Activated T-cell treated with anti-CD3 and anti-CD28 coated beads, Interleukin-2, amount 50 U/mL, for 48 hours (primary cell): ENCODE data around the gene HOOK1.

ENCODE experiments used
- DNase-seq, 2 experiments: peaks; one replicate each; pipeline ENCODE4 v3.0.0-alpha.2; 2020

HOOK1 gene

GRCh38 chr1:59814901-59815825 lies at the start of gene HOOK1:
Gene HOOK1 (plus strand): TSS chr1:59814949. CDS start chr1:59815118, 169 bp downstream.
- peak in 1 of 2 experiments; percentile 35 for DNase-seq

DNA sequence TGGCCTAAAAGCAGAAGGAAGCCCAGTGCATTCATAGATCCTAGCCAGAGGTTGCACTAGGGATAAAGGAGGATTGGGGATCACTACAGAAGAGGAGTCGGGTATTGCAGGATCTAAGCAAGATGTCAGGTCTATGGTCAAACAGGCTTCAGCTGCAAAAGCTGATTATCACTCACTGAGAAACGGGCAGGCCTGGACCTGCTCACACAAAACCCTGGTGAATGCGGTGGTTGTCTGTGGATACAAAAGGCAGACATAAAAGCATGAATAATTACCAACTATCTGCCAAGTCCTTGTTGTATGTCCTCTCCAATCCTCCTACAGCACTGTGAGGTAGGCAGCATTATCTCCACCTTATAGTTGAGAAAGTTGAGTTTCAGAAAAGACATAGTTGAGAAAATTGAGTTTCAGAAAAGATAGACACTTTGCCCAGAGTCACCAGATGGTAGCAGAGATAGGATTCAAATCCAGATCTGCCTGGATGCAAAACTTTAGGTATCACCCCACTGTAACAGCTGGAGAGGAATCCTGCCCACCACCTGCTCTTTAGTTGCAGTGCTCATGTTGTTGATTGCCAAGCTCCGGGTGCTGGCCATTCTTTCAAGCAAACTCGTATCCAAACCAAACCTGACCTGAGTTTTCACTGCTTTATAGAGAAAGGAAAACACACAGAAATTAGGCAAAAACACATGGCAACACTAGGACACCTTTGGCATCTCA lies 49.6 kb upstream of the HOOK1 start:
- DNase-seq, result no peak

DNA sequence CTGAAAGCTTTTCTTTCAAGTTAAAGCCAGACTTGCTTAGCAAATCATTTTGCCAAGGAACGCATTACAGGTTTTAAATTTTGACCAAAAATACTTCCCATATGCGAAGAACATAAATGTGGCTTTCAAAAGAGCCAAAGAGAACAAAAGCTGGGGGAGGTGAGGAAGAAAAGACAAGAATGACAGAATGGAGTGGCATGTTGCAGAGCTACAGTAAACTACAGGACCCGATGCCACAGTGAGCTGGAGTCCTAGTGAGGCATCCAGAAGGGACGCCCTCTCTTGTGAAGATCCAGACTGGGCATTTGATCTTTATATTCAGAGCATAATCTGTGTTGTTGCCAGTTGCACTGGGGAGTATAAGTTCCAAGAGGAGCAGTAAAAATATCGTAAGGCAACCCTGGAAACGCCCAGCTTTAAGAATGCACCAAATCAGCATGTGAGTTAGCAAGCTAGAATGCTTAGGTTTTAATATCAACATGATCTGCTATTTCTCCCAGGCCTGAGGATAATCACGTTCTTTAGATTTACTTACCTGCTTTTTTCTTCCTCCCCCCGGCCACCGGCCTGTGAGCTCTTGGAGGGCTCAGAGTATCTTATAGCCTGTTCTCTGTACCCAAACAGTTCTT lies 48.4 kb upstream of the HOOK1 start:
- no peak for DNase-seq

DNA sequence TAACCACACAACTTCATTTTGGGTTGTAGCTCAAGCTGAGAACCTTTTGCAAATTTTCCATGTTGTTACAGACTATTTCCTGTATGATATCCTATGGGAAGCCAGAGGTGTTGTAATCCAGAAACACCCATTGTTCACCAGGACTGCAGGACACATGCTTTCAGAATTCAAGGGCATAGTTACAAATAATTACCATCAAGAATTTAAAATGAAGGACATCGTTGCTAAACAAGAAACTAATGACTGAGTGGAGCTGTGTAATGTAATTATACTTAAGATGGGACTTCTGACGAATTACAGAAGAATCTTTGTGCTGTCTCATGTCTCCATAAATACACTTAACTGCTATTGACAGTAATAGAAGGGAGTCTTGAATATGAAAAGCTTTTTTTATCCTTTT lies 47.6 kb upstream of the HOOK1 start:
- DNase-seq, result no peak

DNA sequence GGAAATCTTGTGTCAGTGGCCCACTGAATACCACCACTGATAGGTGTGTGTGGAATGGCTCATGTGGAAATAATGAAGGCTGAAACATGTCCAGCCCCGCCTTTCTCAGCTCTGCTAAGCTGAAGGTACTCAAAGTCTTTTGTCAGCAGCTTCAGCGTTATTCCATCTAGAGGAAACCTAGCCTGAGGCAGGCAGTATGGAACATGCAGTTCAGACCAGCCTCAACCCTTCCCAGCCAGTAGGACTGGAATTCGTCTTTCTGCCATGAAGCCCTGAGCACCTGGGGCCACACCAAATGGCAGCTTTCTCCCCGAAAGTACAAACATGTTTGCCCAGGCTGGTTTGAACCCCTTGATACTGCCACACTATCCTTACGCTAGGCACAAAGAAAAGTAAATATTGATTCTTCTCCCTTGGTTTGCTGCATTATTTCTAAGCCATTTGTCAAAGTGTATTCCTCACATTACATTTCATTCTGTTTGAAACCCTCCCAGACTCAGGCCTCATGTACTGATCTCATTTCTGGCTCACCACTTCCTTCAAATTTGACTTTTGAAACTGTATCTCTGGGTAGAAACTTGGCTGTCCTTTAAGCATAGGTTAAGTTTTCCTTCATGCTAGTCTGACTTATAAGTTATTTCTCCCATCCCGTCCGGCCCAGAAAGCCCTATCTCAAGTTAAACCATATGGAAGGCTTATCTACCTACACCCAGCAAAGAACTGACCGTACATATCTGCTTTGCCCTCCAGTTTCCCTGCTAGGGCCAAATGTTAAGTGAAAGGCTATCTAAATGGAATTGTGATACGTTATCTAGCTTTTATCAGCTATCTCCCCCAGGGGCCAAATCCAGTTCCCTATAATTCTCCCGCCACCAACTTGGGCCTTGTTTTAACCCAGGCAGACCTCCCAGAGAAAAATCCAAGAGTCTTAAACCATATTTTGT lies 45.7 kb upstream of the HOOK1 start:
- no peak for DNase-seq

DNA sequence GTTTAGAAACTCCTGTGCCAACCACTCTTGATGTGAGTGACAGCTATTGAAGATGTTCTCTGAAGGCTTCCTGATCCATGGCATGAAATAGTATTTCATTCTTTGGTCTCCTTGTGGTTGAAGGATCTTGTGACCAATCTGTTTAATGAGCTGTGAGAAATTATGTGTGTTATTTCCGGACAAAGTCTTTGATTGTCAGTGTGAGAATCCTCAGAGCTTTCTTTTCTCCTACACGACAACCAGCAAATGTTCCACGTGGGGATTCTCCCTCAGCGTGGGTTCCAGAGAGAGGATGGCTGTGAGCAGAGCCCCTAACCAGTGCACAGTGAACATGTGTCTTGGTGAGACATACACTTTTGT lies 45.0 kb upstream of the HOOK1 start:
- no peak for DNase-seq

DNA sequence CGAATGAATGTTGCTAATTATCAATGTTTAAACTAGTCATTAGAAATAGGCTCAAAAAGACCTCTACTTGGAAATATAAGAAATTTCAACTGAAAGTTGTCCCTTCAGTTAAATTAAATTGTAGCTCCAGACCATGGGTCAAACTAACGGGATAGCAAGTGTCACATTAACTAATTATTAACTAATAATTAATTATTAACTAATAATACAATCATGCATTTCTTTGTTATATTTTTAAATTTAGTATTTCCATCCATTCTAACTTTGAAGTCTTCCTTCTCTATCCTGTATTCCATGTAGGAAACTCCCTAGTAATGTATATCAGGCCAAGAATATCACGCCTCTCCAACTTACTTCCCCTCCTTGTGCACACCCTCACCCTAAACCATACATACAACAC lies 43.4 kb upstream of the HOOK1 start:
- no peak for DNase-seq

GRCh38 chr1:59775480-59775879 lies 39.3 kb upstream of the HOOK1 start:
- no peak for DNase-seq

- no peak for DNase-seq
Measured at GRCh38 chr1:59776960-59777852, 37.5 kb upstream of the HOOK1 start.

GRCh38 chr1:59779949-59780348 lies 34.8 kb upstream of the HOOK1 start:
- DNase-seq, result no peak

GRCh38 chr1:59788825-59789224 lies 25.9 kb upstream of the HOOK1 start:
- no peak for DNase-seq

- DNase-seq, result no peak
Measured at GRCh38 chr1:59798600-59798999, 16.1 kb upstream of the HOOK1 start.

DNA sequence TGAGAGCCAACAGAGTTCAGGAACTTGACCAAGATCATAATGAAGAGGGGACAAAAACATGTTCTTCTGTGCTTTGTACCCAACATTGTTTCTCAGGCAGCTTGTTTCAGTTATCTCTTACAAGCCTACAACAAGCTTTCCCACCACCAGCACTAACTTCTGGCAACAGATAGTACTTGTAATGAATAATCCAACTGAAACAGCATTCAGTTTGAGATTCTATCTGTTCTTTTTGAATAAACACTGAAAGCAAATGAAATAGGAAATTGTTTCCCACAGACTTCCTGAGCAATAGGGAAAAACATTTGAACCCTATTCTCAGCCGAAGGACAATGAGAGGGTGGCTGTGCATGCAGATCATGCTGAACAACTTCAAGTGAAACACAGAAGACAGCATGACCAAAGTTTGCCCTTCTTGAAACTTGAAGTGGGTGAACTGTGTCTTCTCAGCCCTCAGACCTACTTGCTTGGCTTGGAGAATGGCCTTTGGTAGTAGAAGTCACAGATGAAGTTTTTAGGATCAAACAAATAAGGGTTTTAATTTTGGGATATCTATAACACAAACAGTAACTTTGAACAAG lies 11.2 kb upstream of the HOOK1 start:
- no peak for DNase-seq

DNA sequence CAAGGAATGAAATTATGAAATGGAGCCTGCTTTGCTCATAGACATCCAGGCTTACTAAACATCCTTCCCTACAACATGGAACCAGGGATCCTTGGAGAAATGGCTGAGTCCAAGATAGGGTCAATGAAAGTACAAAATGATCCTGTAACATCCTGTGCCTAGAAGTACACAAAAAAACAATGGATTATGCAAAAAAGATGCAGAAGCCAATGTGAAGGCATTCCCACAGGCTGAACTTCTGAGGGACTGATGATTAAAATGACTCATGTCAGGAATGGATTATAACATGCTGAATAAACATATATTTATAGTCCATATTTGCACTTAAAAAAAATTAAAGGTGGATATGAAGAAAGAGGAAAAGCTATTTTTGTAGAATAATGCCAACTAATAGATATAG lies 10.4 kb upstream of the HOOK1 start:
- DNase-seq, result no peak

GRCh38 chr1:59805554-59805953 lies 9.2 kb upstream of the HOOK1 start:
- no peak for DNase-seq

DNA sequence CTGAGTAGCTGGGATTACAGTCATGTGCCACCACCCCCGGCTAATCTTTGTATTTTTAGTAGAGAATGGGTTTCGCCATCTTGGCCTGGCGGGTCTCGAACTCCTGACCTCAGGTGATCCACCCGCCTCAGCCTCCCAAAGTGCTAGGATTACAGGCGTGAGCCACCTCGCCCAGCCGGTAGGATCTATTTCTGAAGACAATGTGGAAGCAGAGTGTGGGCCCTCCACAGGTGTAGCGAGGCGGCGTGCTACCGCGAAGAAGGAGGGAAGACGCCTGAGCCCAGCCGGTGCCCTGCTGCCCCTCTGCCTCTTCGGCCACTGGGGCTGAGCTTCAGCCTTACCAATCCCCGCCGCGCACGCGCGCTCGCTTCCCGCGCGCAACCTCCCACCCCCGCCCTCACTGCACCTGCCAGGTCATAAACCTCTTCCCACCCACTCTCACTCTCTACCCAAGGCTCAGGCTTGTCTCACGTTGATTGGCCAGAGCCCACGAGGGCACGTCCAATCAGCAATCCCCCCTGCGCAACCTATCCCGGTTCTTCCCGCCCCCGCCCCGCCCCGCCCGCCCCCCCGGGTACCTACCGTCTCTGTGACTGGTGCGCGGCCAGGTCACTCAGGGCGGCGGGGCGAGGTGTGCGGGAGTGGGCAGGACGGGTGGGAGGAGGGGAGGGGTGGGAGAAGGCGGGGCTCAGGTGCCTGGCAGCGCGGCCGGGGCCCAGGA lies 409 bp upstream of the HOOK1 start:
- peak; percentile 81 to 85 for DNase-seq

GRCh38 chr1:59815892-59816291 lies 1.1 kb downstream of the HOOK1 start:
- DNase-seq, result no peak

- DNase-seq, result no peak
Measured at GRCh38 chr1:59816318-59816878, 1.6 kb downstream of the HOOK1 start.

DNA sequence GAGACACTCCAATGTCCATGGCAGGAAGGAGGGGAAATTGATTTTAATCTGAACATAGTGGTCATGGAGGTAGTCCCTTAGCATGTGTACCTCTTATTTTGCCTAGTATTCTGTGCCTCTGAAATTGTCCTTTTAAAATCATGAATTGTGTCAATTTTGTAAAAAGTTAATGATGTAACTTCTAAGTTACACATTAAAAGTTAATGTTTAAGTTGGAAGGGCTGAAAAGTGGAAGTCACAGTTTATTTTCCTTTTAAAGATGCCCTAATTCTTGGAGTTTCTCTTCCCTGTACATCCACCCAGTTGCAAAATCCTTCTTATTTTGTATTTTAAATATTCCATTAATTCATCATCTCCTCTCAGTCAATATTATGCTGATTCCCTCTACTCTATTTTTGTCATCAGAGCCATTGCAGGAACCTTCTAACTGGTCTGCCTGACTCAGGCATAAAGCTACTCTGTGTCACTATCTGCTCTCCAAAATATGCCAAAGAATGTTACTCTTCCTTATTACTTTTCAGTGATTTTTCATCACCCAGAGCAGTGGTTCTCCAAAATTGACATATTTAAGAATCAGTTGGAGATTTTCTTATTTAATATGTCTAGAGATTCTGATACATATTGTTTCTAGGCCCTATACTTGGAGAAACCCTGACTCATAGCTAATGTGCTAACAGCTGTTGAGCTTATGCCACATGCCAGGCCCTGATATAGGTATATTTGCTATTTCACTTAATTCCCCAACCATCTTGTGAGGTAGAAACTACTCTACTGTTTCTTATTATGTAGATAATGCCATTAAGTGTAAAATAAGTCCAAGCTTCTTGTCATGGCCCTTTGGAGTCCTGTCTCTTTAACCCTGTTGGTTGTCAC lies 5.1 kb downstream of the HOOK1 start:
- DNase-seq, result no peak
